ENCODE measurements around the gene RAE1. TPM values are rescaled to one million over a fixed set of nuclear protein-coding genes. Genes with fewer than 3 reads are reported as not detected.

The RAE1 gene
- total and polyA plus RNA-seq, 12 donors, result 8.8 to 46.9 (median 22.5) TPM

- TF ChIP-seq, protein P1, sequence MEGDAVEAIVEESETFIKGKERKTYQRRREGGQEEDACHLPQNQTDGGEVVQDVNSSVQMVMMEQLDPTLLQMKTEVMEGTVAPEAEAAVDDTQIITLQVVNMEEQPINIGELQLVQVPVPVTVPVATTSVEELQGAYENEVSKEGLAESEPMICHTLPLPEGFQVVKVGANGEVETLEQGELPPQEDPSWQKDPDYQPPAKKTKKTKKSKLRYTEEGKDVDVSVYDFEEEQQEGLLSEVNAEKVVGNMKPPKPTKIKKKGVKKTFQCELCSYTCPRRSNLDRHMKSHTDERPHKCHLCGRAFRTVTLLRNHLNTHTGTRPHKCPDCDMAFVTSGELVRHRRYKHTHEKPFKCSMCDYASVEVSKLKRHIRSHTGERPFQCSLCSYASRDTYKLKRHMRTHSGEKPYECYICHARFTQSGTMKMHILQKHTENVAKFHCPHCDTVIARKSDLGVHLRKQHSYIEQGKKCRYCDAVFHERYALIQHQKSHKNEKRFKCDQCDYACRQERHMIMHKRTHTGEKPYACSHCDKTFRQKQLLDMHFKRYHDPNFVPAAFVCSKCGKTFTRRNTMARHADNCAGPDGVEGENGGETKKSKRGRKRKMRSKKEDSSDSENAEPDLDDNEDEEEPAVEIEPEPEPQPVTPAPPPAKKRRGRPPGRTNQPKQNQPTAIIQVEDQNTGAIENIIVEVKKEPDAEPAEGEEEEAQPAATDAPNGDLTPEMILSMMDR (IDR thresholded peaks at IDR 0.05), result no peak
- TF ChIP-seq POLR2A (IDR thresholded peaks at IDR 0.05), result no peak
- DNase-seq, result no peak
- H3K27me3 ChIP-seq, result no peaks in the 10 kb centered on the region
- 76 to 89% (median 84%) methylated on average over 3 of the region's 3 CpGs for WGBS, 4 donors
- H3K4me1 ChIP-seq (replicated peaks in 1 of 2), result no peaks in the 10 kb centered on the region
- H3K27ac ChIP-seq, result no peak overlapping the region
- intact Hi-C loops (cut with DNase I), result no loop called here
- no peak overlapping the region for H3K4me3 ChIP-seq
- H3K9me3 ChIP-seq (replicated peaks in 1 of 3), result no peaks in the 10 kb centered on the region
- peaks cover 0 to 100% of the 10 kb centered on the region in 2 donors for H3K36me3 ChIP-seq (replicated peaks in 1 of 2)
These were observed 18.5 kb downstream of the RAE1 start for GRCh38 chr20:57369596-57369995.

- WGBS, 4 donors, result 90 to 94% (median 93%) methylated on average over 9 of the region's 9 CpGs
- H3K4me1 ChIP-seq (replicated peaks in 1 of 2), result no peaks in the 10 kb centered on the region
- peaks cover 0 to 100% of the 10 kb centered on the region in 2 donors for H3K36me3 ChIP-seq (replicated peaks in 1 of 2)
- H3K27ac ChIP-seq, result no peak overlapping the region
- no peaks in the 10 kb centered on the region for H3K27me3 ChIP-seq
- intact Hi-C loops (cut with DNase I), result no loop called here
- no peak overlapping the region for H3K4me3 ChIP-seq
- DNase-seq, result no peak
- H3K9me3 ChIP-seq (replicated peaks in 1 of 3), result no peaks in the 10 kb centered on the region
- no peak for TF ChIP-seq POLR2A (IDR thresholded peaks at IDR 0.05)
- TF ChIP-seq, protein P1 (IDR thresholded peaks at IDR 0.05), result no peak
These were observed 19.3 kb downstream of the RAE1 start for GRCh38 chr20:57370316-57370715.

DNA sequence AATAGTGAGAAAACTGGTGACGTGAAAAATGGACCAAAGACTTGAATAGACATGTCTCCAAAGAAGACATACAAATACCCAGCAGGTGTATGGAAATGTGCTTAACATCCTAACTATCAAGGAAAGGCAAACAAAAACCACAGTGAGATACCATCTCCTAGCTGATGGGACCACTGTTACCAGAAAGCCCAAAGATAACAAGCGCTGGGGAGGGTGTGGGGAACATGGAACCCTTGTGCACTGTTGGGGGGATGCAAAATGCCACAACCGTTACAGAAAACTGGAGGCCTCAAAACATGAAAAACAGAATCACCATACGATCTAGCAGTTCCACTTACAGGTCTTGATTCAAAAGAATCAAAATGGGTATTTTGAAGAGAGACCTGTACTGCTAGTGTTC lies 20.3 kb downstream of the RAE1 start:
- no peaks in the 10 kb centered on the region for H3K27me3 ChIP-seq
- intact Hi-C loops (cut with DNase I), result no loop called here
- DNase-seq, result no peak
- no peaks in the 10 kb centered on the region for H3K9me3 ChIP-seq (replicated peaks in 1 of 3)
- no peaks in the 10 kb centered on the region for H3K4me1 ChIP-seq (replicated peaks in 1 of 2)
- no peak overlapping the region for H3K4me3 ChIP-seq
- TF ChIP-seq, protein P1 (IDR thresholded peaks at IDR 0.05), result no peak
- TF ChIP-seq POLR2A (IDR thresholded peaks at IDR 0.05), result no peak
- peaks cover 0 to 98% of the 10 kb centered on the region in 2 donors for H3K36me3 ChIP-seq (replicated peaks in 1 of 2)
- H3K27ac ChIP-seq, result no peak overlapping the region
- WGBS, 4 donors, result 91 to 94% (median 93%) methylated on average over 4 of the region's 4 CpGs

GRCh38 chr20:57372157-57372556 lies 21.1 kb downstream of the RAE1 start:
- no peaks in the 10 kb centered on the region for H3K9me3 ChIP-seq (replicated peaks in 1 of 3)
- H3K4me3 ChIP-seq, result no peak overlapping the region
- no peak for DNase-seq
- no peak for TF ChIP-seq POLR2A (IDR thresholded peaks at IDR 0.05)
- TF ChIP-seq, protein P1 (IDR thresholded peaks at IDR 0.05), result no peak
- no peak overlapping the region for H3K27ac ChIP-seq
- intact Hi-C loops (cut with DNase I), result no loop called here
- WGBS, 4 donors, result 81 to 92% (median 86%) methylated on average over 6 to 9 of the region's 9 CpGs
- no peaks in the 10 kb centered on the region for H3K27me3 ChIP-seq
- peaks cover 0 to 4% of the 10 kb centered on the region in 2 donors for H3K4me1 ChIP-seq (replicated peaks in 1 of 2)
- H3K36me3 ChIP-seq (replicated peaks in 1 of 2), result peaks cover 0 to 91% of the 10 kb centered on the region in 2 donors
